ENCODE results near the gene TEX52.
"Not testable (repeated sequence)": the region's sequence is repeated elsewhere in the genome, so short reads cannot be mapped to it uniquely, and the experiment has no call there.

The TEX52 gene

GRCh38 chr12:2864198-2864597 is 7.4 kb upstream of the TEX52 start:
- DNase-seq = no peak

- DNase-seq = not testable (repeated sequence)
These were observed 6.6 kb upstream of the TEX52 start for GRCh38 chr12:2863402-2863801.

GRCh38 chr12:2862876-2863275 is 6.0 kb upstream of the TEX52 start:
- no peak for DNase-seq

GRCh38 chr12:2860170-2860569 is 3.3 kb upstream of the TEX52 start:
- DNase-seq = no peak

GRCh38 chr12:2858944-2859421 is 2.1 kb upstream of the TEX52 start:
- DNase-seq = no peak

GRCh38 chr12:2858334-2858733 is 1.5 kb upstream of the TEX52 start:
- no peak for DNase-seq

GRCh38 chr12:2857576-2857975 is 737 bp upstream of the TEX52 start:
- DNase-seq = no peak

- no peak for DNase-seq
These were observed 788 bp downstream of the TEX52 start for GRCh38 chr12:2856051-2856450.

GRCh38 chr12:2855546-2855945 is 1.3 kb downstream of the TEX52 start:
- DNase-seq = no peak

- no peak for DNase-seq
These were observed 2.0 kb downstream of the TEX52 start for GRCh38 chr12:2854669-2855453.

GRCh38 chr12:2853626-2854025 is 3.2 kb downstream of the TEX52 start:
- DNase-seq = peak; percentile 80

- no peak for DNase-seq
These were observed 4.9 kb downstream of the TEX52 start for GRCh38 chr12:2851931-2852330.

GRCh38 chr12:2845280-2845679 is 11.6 kb downstream of the TEX52 start:
- peak; percentile 75 for DNase-seq

GRCh38 chr12:2844786-2845185 is 12.1 kb downstream of the TEX52 start:
- peak; percentile 29 for DNase-seq

- no peak for DNase-seq
These were observed 13.9 kb downstream of the TEX52 start for GRCh38 chr12:2842948-2843347.

- DNase-seq = no peak
These were observed 15.7 kb downstream of the TEX52 start for GRCh38 chr12:2841056-2841650.

- no peak for DNase-seq
These were observed 20.3 kb downstream of the TEX52 start for GRCh38 chr12:2836574-2836973.

- no peak for DNase-seq
These were observed 21.0 kb downstream of the TEX52 start for GRCh38 chr12:2835691-2836403.

- peak; percentile 61 for DNase-seq
These were observed 22.0 kb downstream of the TEX52 start, which contains the start of gene NRIP2 for GRCh38 chr12:2834581-2835491. Gene NRIP2 (minus strand): TSS chr12:2835035. CDS start chr12:2834983, 52 bp downstream.

GRCh38 chr12:2833810-2834209 is 23.0 kb downstream of the TEX52 start:
- no peak for DNase-seq

GRCh38 chr12:2833327-2833726 is 23.5 kb downstream of the TEX52 start:
- DNase-seq = no peak

- DNase-seq = no peak
These were observed 24.2 kb downstream of the TEX52 start for GRCh38 chr12:2832550-2833127.

Data from fibroblast of skin of abdomen (primary cell).